Stimulated activated CD4-positive, alpha-beta T cell treated with anti-CD3 and anti-CD28 coated beads, Interleukin-2, amount 100 ng/mL, for 24 hours (primary cell): ENCODE measurements around the gene EMC6.
A peak's percentile ranks its signal among the peaks of the same experiment; 100 is the strongest.

Experiments used
- DNase-seq, 2 donors: peaks; one replicate each; pipeline ENCODE4 v3.0.0-alpha.2; 2020

The EMC6 gene

DNA sequence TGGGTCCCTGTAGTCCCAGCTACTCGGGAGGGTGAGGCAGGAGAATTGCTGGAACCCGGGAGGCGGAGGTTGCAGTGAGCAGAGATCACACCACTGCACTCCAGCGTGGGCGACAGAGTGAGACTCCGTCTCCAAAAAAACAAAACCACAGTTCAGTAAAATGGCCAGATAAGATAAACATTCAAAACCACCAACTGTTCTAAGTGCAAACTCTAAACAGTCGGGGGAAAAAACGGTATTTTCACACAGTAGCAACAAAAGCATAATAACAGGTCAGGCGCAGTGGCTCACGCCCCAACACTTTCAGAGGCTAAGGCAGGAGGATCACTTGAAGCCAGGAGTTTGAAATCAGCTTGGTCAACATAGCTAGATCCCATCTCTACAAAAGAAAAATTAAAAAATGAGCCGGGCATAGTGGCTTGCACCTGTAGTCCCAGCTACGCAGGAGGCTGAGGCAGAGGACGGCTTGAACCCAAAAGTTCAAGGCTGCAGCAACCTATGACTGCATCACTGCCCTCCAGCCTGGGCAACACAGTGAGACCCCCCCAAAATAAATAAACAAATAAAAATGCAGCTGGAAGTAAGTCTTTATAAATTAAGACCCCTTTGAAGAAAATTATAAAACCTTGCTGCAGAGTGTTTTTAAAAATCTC is 44.3 kb downstream of the EMC6 start:
- DNase-seq = peak in 1 of 2 donors; percentile 50

DNA sequence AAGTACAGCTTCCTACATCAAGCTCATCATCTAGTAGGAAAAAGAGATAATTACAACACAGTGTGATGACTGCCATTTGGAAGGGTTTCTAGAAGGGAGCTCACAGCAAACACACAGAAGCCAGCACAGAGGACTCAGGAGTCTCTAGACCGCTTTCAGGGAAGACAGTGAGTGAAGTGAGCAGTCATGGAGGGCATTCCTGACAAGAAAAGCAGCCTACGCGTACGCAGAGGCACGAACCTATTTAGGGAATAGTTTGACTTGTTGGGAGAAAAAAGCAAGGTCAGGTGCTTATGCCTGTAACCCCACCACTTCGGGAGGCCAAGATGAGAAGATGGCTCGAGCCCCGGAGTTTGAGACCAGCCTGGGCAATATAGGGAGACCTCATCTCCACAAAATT is 46.7 kb downstream of the EMC6 start:
- no peak for DNase-seq

GRCh38 chr17:3718201-3718600 is 49.6 kb downstream of the EMC6 start:
- no peak for DNase-seq

DNA sequence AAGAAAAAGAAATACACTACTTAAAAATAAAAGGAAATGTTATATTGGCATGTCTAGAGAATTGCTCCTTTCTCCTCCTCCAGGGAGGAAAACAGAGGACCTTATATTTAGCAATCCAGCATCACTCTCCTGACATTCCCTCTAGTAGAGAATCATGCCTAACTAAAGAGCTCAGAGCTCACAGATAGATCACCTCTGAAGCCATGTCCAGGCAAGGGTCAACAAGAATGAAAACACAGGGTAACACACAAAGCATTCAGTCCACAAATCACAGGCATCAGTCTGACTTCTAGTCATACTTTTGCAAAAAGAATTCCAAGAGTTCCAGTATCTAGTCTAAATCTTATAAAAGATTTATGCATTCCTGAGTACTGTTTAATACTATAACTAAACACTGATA is 50.7 kb downstream of the EMC6 start:
- no peak for DNase-seq
